B cell (primary cell): ENCODE data around the gene STARD10. TPM values are rescaled to one million over a fixed set of nuclear protein-coding genes. Genes with fewer than 3 reads are reported as not detected.

ENCODE experiments used
- ATAC-seq: fragments of 200-7000 bp; cut with Tn5 transposase; one replicate; pipeline ENCODE4 v1.10.0; 2021; ENCODE audit warnings: low read depth, mild to moderate bottlenecking, moderate number of reproducible peaks, moderate library complexity
- CTCF ChIA-PET: fragments of 350-600 bp; sonication (Branson Sonifier 250); formaldehyde crosslinking; loops from one replicate; lab custom pipeline; 2021; ENCODE audit warnings: antibody characterized with exemption, inconsistent platforms; lab: Charles Lee
- POLR2A ChIA-PET: fragments of 350-600 bp; sonication (Branson Sonifier 250); formaldehyde crosslinking; loops from one replicate; lab custom pipeline; 2021; ENCODE audit warnings: antibody characterized with exemption; lab: Charles Lee
- DNase-seq: peaks from one replicate; pipeline ENCODE4 v3.0.0; 2013
- H2AFZ ChIP-seq: 2 replicates; pipeline ENCODE4 v1.6.1; 2012; ENCODE audit warnings: mild to moderate bottlenecking, low read depth, low read length; ENCODE audit not compliant: insufficient read depth, poor library complexity, severe bottlenecking
- H3K27ac ChIP-seq, 2 donors: 1 replicate in 1 of 2; 2 replicates in 1 of 2; pipeline ENCODE4 v1.5.1; 2012 to 2013; ENCODE audit warnings: low read length in 2 of 2, mild to moderate bottlenecking in 2 of 2, moderate library complexity in 1 of 2
- H3K27me3 ChIP-seq, 4 experiments: fragments of 200-600 bp in 1 of 4; sonication (generic) in 1 of 4; replicated peaks in 1 of 4; 1 replicate in 2 of 4; 2 replicates in 2 of 4; pipeline versions ENCODE4 v1.6.1 to v1.7.0; 2013 to 2016; ENCODE audit warnings: low read length in 3 of 4, mild to moderate bottlenecking in 2 of 4, mixed read lengths in 1 of 4, moderate library complexity in 1 of 4; ENCODE audit not compliant: insufficient read depth in 4 of 4, control insufficient read depth in 3 of 4; ENCODE audit errors: control extremely low read depth in 1 of 4
- H3K36me3 ChIP-seq, 2 experiments: replicated peaks in 1 of 2; 1 replicate in 1 of 2; 2 replicates in 1 of 2; pipeline versions ENCODE4 v1.6.1 to v1.7.1; 2013; ENCODE audit warnings: low read length in 1 of 2; ENCODE audit not compliant: insufficient read depth in 2 of 2, control insufficient read depth in 1 of 2; ENCODE audit errors: control extremely low read depth in 1 of 2, extremely low read depth in 1 of 2
- H3K4me1 ChIP-seq, 2 donors: fragments of 200-600 bp in 1 of 2; sonication (generic) in 1 of 2; 1 replicate in 1 of 2; 2 replicates in 1 of 2; pipeline versions ENCODE4 v1.5.1 to v1.6.1; 2013 to 2017; ENCODE audit warnings: low read length in 2 of 2; ENCODE audit not compliant: control insufficient read depth in 2 of 2, insufficient read depth in 2 of 2
- H3K4me2 ChIP-seq: replicated peaks from 2 replicates; pipeline ENCODE3; 2012; ENCODE audit warnings: mild to moderate bottlenecking, low read depth, low read length; ENCODE audit not compliant: poor library complexity, severe bottlenecking
- H3K4me3 ChIP-seq, 5 experiments: fragments of 200-600 bp in 1 of 5; sonication (generic) in 1 of 5; 1 replicate in 3 of 5; 2 replicates in 2 of 5; pipeline versions ENCODE4 v1.5.1 to v1.7.0; 2011 to 2016; ENCODE audit warnings: low read length in 4 of 5, mild to moderate bottlenecking in 4 of 5, low read depth in 2 of 5, control low read depth in 1 of 5, moderate library complexity in 1 of 5; ENCODE audit not compliant: insufficient read depth in 1 of 5; ENCODE audit errors: control extremely low read depth in 1 of 5, extremely low read depth in 1 of 5
- H3K79me2 ChIP-seq: fragments of 200-600 bp; sonication (generic); one replicate; pipeline ENCODE4 v1.6.0; 2016; ENCODE audit warnings: low read length; ENCODE audit not compliant: control insufficient read depth, insufficient read depth
- H3K9ac ChIP-seq: fragments of 200-600 bp; sonication (generic); 2 replicates; pipeline ENCODE4 v1.6.1; 2017; ENCODE audit warnings: mild to moderate bottlenecking, low read length, moderate library complexity
- H3K9me3 ChIP-seq, 3 donors: one replicate each; pipeline versions ENCODE4 v1.6.1 to v1.7.1; 2013; ENCODE audit warnings: low read length in 2 of 3; ENCODE audit not compliant: control insufficient read depth in 2 of 3, insufficient read depth in 1 of 3; ENCODE audit errors: control extremely low read depth in 1 of 3
- H4K20me1 ChIP-seq: 2 replicates; pipeline ENCODE4 v1.6.0; 2012; ENCODE audit warnings: mild to moderate bottlenecking, low read length; ENCODE audit not compliant: insufficient read depth, control insufficient read depth, poor library complexity, severe bottlenecking
- H3K27ac Mint-ChIP-seq: one replicate; pipeline ENCODE4 v1.8.0; 2021; ENCODE audit warnings: mixed read lengths
- H3K27me3 Mint-ChIP-seq: one replicate; pipeline ENCODE4 v1.8.0; 2021; ENCODE audit warnings: mixed read lengths
- H3K4me1 Mint-ChIP-seq: one replicate; pipeline ENCODE4 v1.8.0; 2021; ENCODE audit warnings: mixed read lengths
- H3K4me3 Mint-ChIP-seq: one replicate; pipeline ENCODE4 v1.8.0; 2021; ENCODE audit warnings: mixed read lengths
- H3K9me3 Mint-ChIP-seq: one replicate; pipeline ENCODE4 v1.8.0; 2022; ENCODE audit warnings: mixed read lengths; ENCODE audit not compliant: insufficient read depth
- CTCF ChIP-seq: fragments of 200-600 bp; IDR thresholded peaks from one replicate; pipeline ENCODE4 v1.8.0; 2022; ENCODE audit warnings: antibody characterized with exemption, mild to moderate bottlenecking
- EZH2 ChIP-seq: IDR thresholded peaks from 2 replicates; pipeline ENCODE4 v1.6.1; 2012; ENCODE audit warnings: borderline replicate concordance, low read depth, mild to moderate bottlenecking, moderate library complexity, low read length; ENCODE audit not compliant: insufficient read depth, poor library complexity, severe bottlenecking
- WGBS: methylation state at CpG from one replicate; pipeline ENCODE4 v1.1.5; 2013; ENCODE audit warnings: missing lambda C conversion rate; ENCODE audit not compliant: insufficient coverage; 5-methylcytosine and 5-hydroxymethylcytosine counted together
- intact Hi-C: fragments of 100-400 bp; cut with micrococcal nuclease; formaldehyde crosslinking; loops from one replicate; pipeline ENCODE4 v1.10.0; 2022
- polyA plus RNA-seq: library from polyadenylated mRNA; depleted of rRNA; stranded (reverse); fragments of >200 nt; gene quantifications from 2 replicates; pipeline ENCODE4 v1.2.3, GENCODE V29; 2012
- total RNA-seq, 2 donors: library from RNA; stranded (reverse); fragments of 120-200 nt in 1 of 2; gene quantifications; 1 replicate in 1 of 2; 2 replicates in 1 of 2; pipeline versions ENCODE4 v1.2.3 to v1.2.4, GENCODE V29; 2013 to 2022

Gene STARD10
- total and polyA plus RNA-seq, 2 donors (not counting 1 experiment from before 2014, with no cell fraction given), result 37.5 to 39.2 TPM

- DNase-seq (no peak), ATAC-seq (no peak)
- H3K4me2 ChIP-seq, result no peak overlapping the region
- H3K4me3 Mint-ChIP-seq, result no peak overlapping the region
- H3K27ac ChIP-seq, result peak overlapping the region in 1 of 2 donors; percentile 55
- no peak overlapping the region for H3K9ac ChIP-seq
- no peak overlapping the region for H3K4me3 ChIP-seq
- ChIA-PET CTCF (interaction anchor here (1.0 to 1.8 kb wide), 2 partner anchors 9 to 101 kb away, joined by 3 to 5 read pairs; no protein-coding TSS in a partner anchor), POLR2A (interaction anchor here (0.8 to 1.6 kb wide), 2 partner anchors 10 to 33 kb away, joined by 4 to 6 read pairs; no protein-coding TSS in a partner anchor)
- peaks cover 39% of the 10 kb centered on the region for H4K20me1 ChIP-seq
- no peaks in the 10 kb centered on the region for H3K79me2 ChIP-seq
- H3K4me1 ChIP-seq, result peaks cover 12 to 33% of the 10 kb centered on the region in 2 donors
- H3K27ac Mint-ChIP-seq, result peak overlapping the region; percentile 72
- peaks cover 0 to under 1% (median 0%) of the 10 kb centered on the region in 3 donors for H3K9me3 ChIP-seq
- intact Hi-C loops, result no loop called here
- H3K4me1 Mint-ChIP-seq, result peaks cover 46% of the 10 kb centered on the region
- H3K27me3 Mint-ChIP-seq, result no peaks in the 10 kb centered on the region
- no peaks in the 10 kb centered on the region for H3K27me3 ChIP-seq
- peaks cover 0 to 66% of the 10 kb centered on the region in 2 experiments for H3K36me3 ChIP-seq
- H3K9me3 Mint-ChIP-seq, result no peaks in the 10 kb centered on the region
- TF ChIP-seq CTCF (no peak), EZH2 (no peak)
- H2AFZ ChIP-seq, result no peak overlapping the region
- WGBS, result 97% methylated on average over 9 of the region's 15 CpGs
Measured at GRCh38 chr11:72826191-72826941, 32.5 kb upstream of the STARD10 start.

- Histone ChIP-seq H3K79me2 (no peaks in the 10 kb centered on the region), H3K36me3 (peaks cover 0 to 67% of the 10 kb centered on the region in 2 experiments), H3K27ac (peak overlapping the region in 1 of 2 donors; percentile 55), H3K4me2 (no peak overlapping the region), H3K4me3 (no peak overlapping the region), H3K27me3 (no peaks in the 10 kb centered on the region), H4K20me1 (peaks cover 42% of the 10 kb centered on the region), H3K9me3 (peaks cover 0 to 4% (median 0%) of the 10 kb centered on the region in 3 donors), H3K4me1 (peaks cover 16 to 40% of the 10 kb centered on the region in 2 donors), H2AFZ (no peak overlapping the region), H3K9ac (no peak overlapping the region)
- H3K4me3 Mint-ChIP-seq, result no peak overlapping the region
- intact Hi-C loops, result no loop called here
- no peaks in the 10 kb centered on the region for H3K9me3 Mint-ChIP-seq
- ATAC-seq (no peak), DNase-seq (no peak)
- ChIA-PET POLR2A (interaction anchor here (0.8 to 1.6 kb wide), 2 partner anchors 10 to 33 kb away, joined by 4 to 6 read pairs; no protein-coding TSS in a partner anchor), CTCF (interaction anchor here (1.0 kb wide), 1 partner anchor 101 kb away, joined by 3 read pairs; no protein-coding TSS in a partner anchor)
- no peaks in the 10 kb centered on the region for H3K27me3 Mint-ChIP-seq
- TF ChIP-seq CTCF, result no peak
- no peak for TF ChIP-seq EZH2
- H3K4me1 Mint-ChIP-seq, result peaks cover 49% of the 10 kb centered on the region
- 100% methylated on average over 2 of the region's 4 CpGs for WGBS
- peak overlapping the region; percentile 82 for H3K27ac Mint-ChIP-seq
Measured at GRCh38 chr11:72825661-72826060, 31.8 kb upstream of the STARD10 start.
